Tibial nerve (tissue), 3 donors: ENCODE measurements around the gene SLC14A1.

Experiments used
- CTCF ChIP-seq, 5 experiments: fragments of 200-600 bp in 3 of 5; fragments of 450-650 bp in 2 of 5; sonication (generic) in 3 of 5; IDR thresholded peaks; one replicate each; pipeline ENCODE4 v1.5.1; 2016 to 2019; ENCODE audit warnings: antibody characterized with exemption in 5 of 5, mild to moderate bottlenecking in 3 of 5, moderate library complexity in 2 of 5
- POLR2A ChIP-seq, 2 donors: fragments of 450-650 bp; IDR thresholded peaks; one replicate each; pipeline ENCODE4 v1.6.1; 2017; ENCODE audit warnings: antibody characterized with exemption in 2 of 2, mild to moderate bottlenecking in 2 of 2, moderate library complexity in 2 of 2

GRCh38 chr18:45690975-45691815 lies 32.8 kb upstream of the SLC14A1 start:
- TF ChIP-seq POLR2A (IDR thresholded peaks at IDR 0.05) (no peak), CTCF (IDR thresholded peaks at IDR 0.05) (peak; percentile 56 to 84 (median 77))
